Activated naive CD4-positive, alpha-beta T cell treated with anti-CD3 and anti-CD28 coated beads, Interleukin-2, amount 10 ng/mL, durations not matched to agents 7 days and 5 days (primary cell): ENCODE measurements around the gene CDHR3.

ENCODE experiments used
- CTCF ChIA-PET: fragments of 350-600 bp; sonication (Branson Sonifier 250); formaldehyde crosslinking; loops from one replicate; lab custom pipeline; 2021; ENCODE audit warnings: antibody characterized with exemption; lab: Charles Lee
- DNase-seq: peaks from one replicate; pipeline ENCODE4 v3.0.0-alpha.2; 2020
- H3K27ac Mint-ChIP-seq: one replicate; pipeline ENCODE4 v1.8.0; 2021; ENCODE audit warnings: mild to moderate bottlenecking, moderate library complexity, mixed read lengths
- H3K27me3 Mint-ChIP-seq: one replicate; pipeline ENCODE4 v1.8.0; 2021; ENCODE audit warnings: mild to moderate bottlenecking, mixed read lengths
- H3K36me3 Mint-ChIP-seq: one replicate; pipeline ENCODE4 v1.8.0; 2021; ENCODE audit warnings: mixed read lengths
- H3K4me1 Mint-ChIP-seq: one replicate; pipeline ENCODE4 v1.8.0; 2021; ENCODE audit warnings: mixed read lengths
- H3K4me3 Mint-ChIP-seq: one replicate; pipeline ENCODE4 v1.8.0; 2021; ENCODE audit warnings: mild to moderate bottlenecking, moderate library complexity, mixed read lengths
- H3K9me3 Mint-ChIP-seq: one replicate; pipeline ENCODE4 v1.8.0; 2021; ENCODE audit warnings: mixed read lengths

The CDHR3 gene

DNA sequence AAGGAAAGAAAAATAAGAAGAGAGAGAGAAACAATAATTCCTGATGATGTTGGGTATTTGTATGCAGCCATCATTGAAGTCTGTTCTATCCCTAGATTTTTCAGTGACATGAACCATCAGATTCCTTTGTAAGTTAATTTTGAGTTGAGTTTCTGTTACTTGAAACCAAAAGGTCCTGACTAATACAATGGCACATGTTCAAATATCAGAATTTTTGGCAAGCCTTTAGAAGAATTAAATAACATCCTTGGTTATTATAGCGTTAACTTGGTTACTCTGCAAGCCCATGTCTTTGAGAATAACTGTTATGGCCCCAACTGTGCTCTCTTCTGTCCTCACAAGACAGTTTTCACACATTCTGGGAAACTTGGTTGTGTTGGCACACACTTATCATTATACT lies 82.5 kb downstream of the CDHR3 start:
- CTCF ChIA-PET, result interaction anchor here (0.9 to 6.5 kb wide), 6 partner anchors 11 to 393 kb away, joined by 4 to 88 read pairs (median 6); no protein-coding TSS in a partner anchor
- Mint-ChIP-seq H3K36me3 (no peaks in the 10 kb centered on the region), H3K9me3 (no peaks in the 10 kb centered on the region), H3K27me3 (peaks cover 63% of the 10 kb centered on the region), H3K27ac (no peak overlapping the region), H3K4me1 (peaks cover 24% of the 10 kb centered on the region), H3K4me3 (no peak overlapping the region)
- no peak for DNase-seq

DNA sequence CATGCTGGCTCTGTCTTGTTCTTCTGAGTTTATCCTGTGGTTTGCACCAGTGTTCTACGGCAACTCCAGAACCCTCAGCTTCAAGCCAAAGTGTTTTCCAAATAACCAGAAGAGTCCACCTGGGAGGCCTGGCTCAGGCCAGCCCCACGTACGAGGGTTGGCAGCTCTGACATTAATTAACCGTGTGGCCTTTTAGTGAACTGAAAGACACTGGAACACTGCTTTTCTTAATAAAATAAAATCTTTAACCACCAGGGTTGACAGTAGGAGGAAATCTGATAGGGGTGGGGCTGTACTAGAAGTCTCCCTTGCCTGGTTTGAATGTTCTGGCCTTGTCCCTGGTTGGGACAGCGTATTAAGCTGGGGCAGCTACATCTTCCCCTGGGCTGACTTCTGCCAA lies 84.1 kb downstream of the CDHR3 start:
- Mint-ChIP-seq H3K4me1 (peaks cover 8% of the 10 kb centered on the region), H3K27ac (no peak overlapping the region), H3K9me3 (no peaks in the 10 kb centered on the region), H3K27me3 (peaks cover 65% of the 10 kb centered on the region), H3K36me3 (no peaks in the 10 kb centered on the region), H3K4me3 (no peak overlapping the region)
- CTCF ChIA-PET, result interaction anchor here (0.8 to 2.3 kb wide), 8 partner anchors 9 to 396 kb away, joined by 3 to 7 read pairs (median 4); no protein-coding TSS in a partner anchor
- no peak for DNase-seq

DNA sequence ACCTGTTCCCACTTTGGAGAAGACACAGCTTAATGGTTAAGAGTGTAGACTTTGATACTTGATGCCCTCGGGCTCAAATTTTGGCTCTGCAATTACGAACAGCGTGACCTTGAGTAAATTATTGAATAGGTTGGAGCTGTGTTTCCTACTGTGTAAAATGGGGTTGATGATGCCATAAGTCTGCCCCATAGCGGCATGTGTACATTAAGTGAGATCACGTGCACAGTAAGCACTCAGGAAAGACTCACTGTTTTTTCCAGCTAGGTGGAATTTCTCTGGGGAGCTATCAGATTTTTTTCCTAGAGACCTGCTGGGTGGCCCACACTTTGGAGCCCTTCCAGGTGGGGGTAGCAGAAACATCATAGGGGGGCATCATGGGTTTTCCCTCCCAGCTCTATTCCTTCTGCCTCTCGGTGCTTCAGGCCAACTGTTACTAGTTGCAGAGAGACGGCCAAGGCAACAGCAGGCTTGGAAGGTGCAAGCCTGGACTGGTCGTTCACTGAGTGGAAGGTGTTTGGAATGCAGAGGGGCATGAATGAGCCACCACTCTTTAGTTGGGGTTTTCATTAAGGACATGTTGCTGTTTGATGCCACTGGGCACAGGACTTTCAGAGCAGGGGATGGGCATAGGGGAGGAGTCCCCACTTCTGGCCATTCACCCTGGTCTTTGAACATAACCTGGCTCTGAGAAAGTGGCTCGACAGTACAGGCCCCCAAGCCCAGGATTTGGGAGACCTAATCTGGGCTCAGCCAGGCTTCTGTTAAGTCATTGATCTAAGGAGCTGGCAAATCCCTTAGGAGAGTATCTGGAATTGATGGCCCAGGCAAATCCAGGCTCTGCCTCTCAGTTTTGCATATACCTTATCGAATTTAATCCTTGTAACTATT lies 85.0 kb downstream of the CDHR3 start:
- Mint-ChIP-seq H3K27ac (no peak overlapping the region), H3K36me3 (no peaks in the 10 kb centered on the region), H3K4me1 (no peaks in the 10 kb centered on the region), H3K9me3 (no peaks in the 10 kb centered on the region), H3K27me3 (peaks cover 62% of the 10 kb centered on the region), H3K4me3 (no peak overlapping the region)
- CTCF ChIA-PET, result interaction anchor here (1.2 to 2.3 kb wide), 5 partner anchors 10 to 287 kb away, joined by 3 to 8 read pairs (median 5); no protein-coding TSS in a partner anchor
- no peak for DNase-seq

GRCh38 chr7:106048706-106049020 lies 85.6 kb downstream of the CDHR3 start:
- Mint-ChIP-seq H3K36me3 (no peaks in the 10 kb centered on the region), H3K27me3 (peaks cover 68% of the 10 kb centered on the region), H3K4me3 (no peak overlapping the region), H3K4me1 (no peaks in the 10 kb centered on the region), H3K27ac (no peak overlapping the region), H3K9me3 (no peaks in the 10 kb centered on the region)
- CTCF ChIA-PET, result interaction anchor here (1.2 to 2.0 kb wide), 2 partner anchors 129 to 288 kb away, joined by 4 to 8 read pairs; no protein-coding TSS in a partner anchor
- no peak for DNase-seq

- H3K27ac Mint-ChIP-seq, result no peak overlapping the region
- H3K27me3 Mint-ChIP-seq, result peaks cover 68% of the 10 kb centered on the region
- no peaks in the 10 kb centered on the region for H3K36me3 Mint-ChIP-seq
- no peak overlapping the region for H3K4me3 Mint-ChIP-seq
- no peaks in the 10 kb centered on the region for H3K9me3 Mint-ChIP-seq
- no peak for DNase-seq
- no peaks in the 10 kb centered on the region for H3K4me1 Mint-ChIP-seq
- CTCF ChIA-PET, result interaction anchor here (1.2 to 3.5 kb wide), 5 partner anchors 105 to 289 kb away, joined by 4 to 18 read pairs (median 7); no protein-coding TSS in a partner anchor
These were observed 86.2 kb downstream of the CDHR3 start for GRCh38 chr7:106049139-106049752.

- DNase-seq, result no peak
These were observed 87.1 kb downstream of the CDHR3 start for GRCh38 chr7:106050002-106050745.

GRCh38 chr7:106050746-106051117 lies 87.7 kb downstream of the CDHR3 start:
- H3K36me3 Mint-ChIP-seq, result no peaks in the 10 kb centered on the region
- H3K4me3 Mint-ChIP-seq, result no peak overlapping the region
- no peaks in the 10 kb centered on the region for H3K9me3 Mint-ChIP-seq
- peaks cover 69% of the 10 kb centered on the region for H3K27me3 Mint-ChIP-seq
- H3K4me1 Mint-ChIP-seq, result no peaks in the 10 kb centered on the region
- CTCF ChIA-PET, result interaction anchor here (0.8 to 3.5 kb wide), 7 partner anchors 101 to 298 kb away, joined by 3 to 18 read pairs (median 5); no protein-coding TSS in a partner anchor
- DNase-seq, result no peak
- H3K27ac Mint-ChIP-seq, result no peak overlapping the region

More at GRCh38 chr7:106050002-106050745, 87.1 kb downstream of the CDHR3 start:
- CTCF ChIA-PET, result interaction anchor here (1.0 to 3.5 kb wide), 5 partner anchors 104 to 298 kb away, joined by 3 to 18 read pairs (median 7); no protein-coding TSS in a partner anchor
- H3K27ac Mint-ChIP-seq, result no peak overlapping the region
- no peaks in the 10 kb centered on the region for H3K36me3 Mint-ChIP-seq
- no peaks in the 10 kb centered on the region for H3K4me1 Mint-ChIP-seq
- no peak overlapping the region for H3K4me3 Mint-ChIP-seq
- H3K9me3 Mint-ChIP-seq, result no peaks in the 10 kb centered on the region
- H3K27me3 Mint-ChIP-seq, result peaks cover 68% of the 10 kb centered on the region

DNA sequence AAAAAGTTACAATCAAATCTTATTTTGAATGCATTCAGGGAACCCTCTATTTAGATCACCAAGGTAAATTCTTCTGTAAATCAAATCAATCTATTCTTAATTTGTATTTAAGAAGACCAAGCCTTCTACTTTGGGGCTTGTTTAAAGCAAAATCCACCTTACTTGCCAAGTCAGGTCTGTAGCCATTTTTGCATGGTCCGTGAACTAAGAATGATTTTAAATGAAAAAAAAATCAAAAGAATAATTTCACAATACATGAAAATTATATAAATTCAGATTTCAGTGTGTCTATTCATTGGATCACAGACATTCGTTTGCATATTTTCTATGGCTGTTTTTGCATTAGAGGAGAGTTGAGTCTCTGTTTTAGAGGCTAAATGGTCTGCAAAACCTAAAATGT lies 89.6 kb downstream of the CDHR3 start:
- peaks cover 10% of the 10 kb centered on the region for H3K4me1 Mint-ChIP-seq
- CTCF ChIA-PET, result interaction anchor here (1.8 to 3.5 kb wide), 2 partner anchors 102 to 104 kb away, joined by 4 to 18 read pairs; no protein-coding TSS in a partner anchor

GRCh38 chr7:106053109-106053508 lies 90.0 kb downstream of the CDHR3 start:
- H3K27me3 Mint-ChIP-seq, result peaks cover 53% of the 10 kb centered on the region
- no peak overlapping the region for H3K27ac Mint-ChIP-seq
- H3K4me1 Mint-ChIP-seq, result peaks cover 14% of the 10 kb centered on the region
- H3K36me3 Mint-ChIP-seq, result no peaks in the 10 kb centered on the region
- H3K4me3 Mint-ChIP-seq, result no peak overlapping the region
- DNase-seq, result peak; percentile 19
- H3K9me3 Mint-ChIP-seq, result no peaks in the 10 kb centered on the region
- CTCF ChIA-PET, result interaction anchor here (3.5 kb wide), 1 partner anchor 101 kb away, joined by 18 read pairs; no protein-coding TSS in a partner anchor

More for the DNA sequence above, 89.6 kb downstream of the CDHR3 start:
- Mint-ChIP-seq H3K4me3 (no peak overlapping the region), H3K27ac (no peak overlapping the region), H3K9me3 (no peaks in the 10 kb centered on the region), H3K27me3 (peaks cover 55% of the 10 kb centered on the region), H3K36me3 (no peaks in the 10 kb centered on the region)
- no peak for DNase-seq

DNA sequence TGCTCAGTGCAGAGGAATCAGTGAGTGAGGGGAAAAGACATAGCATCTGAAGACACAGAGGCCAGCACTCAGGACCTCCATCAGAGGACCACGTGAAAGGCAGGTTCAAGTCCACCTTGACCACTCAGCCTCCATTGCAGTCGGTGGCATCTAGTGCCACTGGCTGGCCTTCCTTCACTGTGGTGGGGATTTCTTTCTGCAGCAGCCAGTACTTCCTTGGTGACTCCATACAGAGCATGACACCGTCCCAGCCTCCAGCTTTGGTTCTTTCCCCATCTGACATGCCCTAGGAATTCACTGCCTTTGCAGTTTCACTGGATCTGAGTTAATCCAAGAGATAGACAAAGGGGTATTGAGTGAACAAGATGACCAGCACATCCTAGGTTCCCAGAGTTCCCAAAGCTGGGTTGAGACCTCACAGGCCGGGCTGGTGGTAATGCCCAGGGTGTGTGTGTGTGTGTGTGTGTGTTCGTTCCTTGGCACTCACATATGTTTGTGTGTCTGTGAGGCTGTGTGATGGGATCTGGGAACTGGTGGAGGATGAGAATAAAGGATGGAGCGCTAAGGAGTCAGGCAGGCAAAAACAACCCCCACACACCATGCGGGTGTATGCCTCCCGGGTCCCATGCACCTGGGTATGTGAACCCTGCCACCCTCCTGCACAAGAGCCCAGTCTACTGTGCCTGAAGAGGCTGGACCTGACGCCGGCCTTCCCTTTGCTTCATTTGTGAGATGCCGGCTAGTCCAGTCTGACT lies 91.3 kb downstream of the CDHR3 start:
- H3K36me3 Mint-ChIP-seq, result no peaks in the 10 kb centered on the region
- H3K4me3 Mint-ChIP-seq, result no peak overlapping the region
- no peak overlapping the region for H3K27ac Mint-ChIP-seq
- no peaks in the 10 kb centered on the region for H3K9me3 Mint-ChIP-seq
- DNase-seq, result peak; percentile 11
- CTCF ChIA-PET, result interaction anchor here (2.5 to 8.2 kb wide), 2 partner anchors 99 to 293 kb away, joined by 8 to 190 read pairs; no protein-coding TSS in a partner anchor
- H3K4me1 Mint-ChIP-seq, result peaks cover 26% of the 10 kb centered on the region
- peaks cover 47% of the 10 kb centered on the region for H3K27me3 Mint-ChIP-seq

DNA sequence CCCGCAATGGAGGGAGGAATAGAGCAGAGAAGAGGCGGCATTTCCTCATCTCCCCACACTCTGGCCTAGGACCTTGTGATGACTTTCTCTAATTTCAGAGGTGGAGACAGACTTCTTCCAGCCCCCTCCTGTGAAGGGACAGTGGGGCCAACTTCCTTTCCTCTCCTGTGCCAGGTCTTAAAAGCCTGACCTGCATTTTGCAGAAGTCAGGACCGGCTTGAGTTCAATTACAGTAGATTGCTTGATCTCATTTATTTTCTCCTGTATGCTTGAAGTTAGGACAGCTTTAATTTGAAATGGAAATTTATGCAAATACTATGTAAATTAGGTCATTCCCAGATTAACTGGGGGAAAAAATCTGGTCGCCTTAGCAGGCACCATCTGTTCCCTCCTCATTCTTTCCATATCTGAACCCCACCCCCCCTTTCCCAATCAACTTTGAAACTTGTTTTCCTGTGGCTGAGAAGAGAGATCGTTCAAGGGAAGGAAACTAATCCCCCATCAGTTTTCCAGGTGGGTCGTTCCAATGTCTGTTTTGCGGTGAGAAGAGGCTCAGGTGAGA lies 92.0 kb downstream of the CDHR3 start:
- no peak for DNase-seq
- H3K36me3 Mint-ChIP-seq, result no peaks in the 10 kb centered on the region
- no peaks in the 10 kb centered on the region for H3K9me3 Mint-ChIP-seq
- peaks cover 28% of the 10 kb centered on the region for H3K4me1 Mint-ChIP-seq
- H3K4me3 Mint-ChIP-seq, result no peak overlapping the region
- H3K27ac Mint-ChIP-seq, result no peak overlapping the region
- peaks cover 47% of the 10 kb centered on the region for H3K27me3 Mint-ChIP-seq
- CTCF ChIA-PET, result interaction anchor here (2.5 to 8.2 kb wide), 3 partner anchors 98 to 294 kb away, joined by 8 to 190 read pairs (median 45); no protein-coding TSS in a partner anchor

DNA sequence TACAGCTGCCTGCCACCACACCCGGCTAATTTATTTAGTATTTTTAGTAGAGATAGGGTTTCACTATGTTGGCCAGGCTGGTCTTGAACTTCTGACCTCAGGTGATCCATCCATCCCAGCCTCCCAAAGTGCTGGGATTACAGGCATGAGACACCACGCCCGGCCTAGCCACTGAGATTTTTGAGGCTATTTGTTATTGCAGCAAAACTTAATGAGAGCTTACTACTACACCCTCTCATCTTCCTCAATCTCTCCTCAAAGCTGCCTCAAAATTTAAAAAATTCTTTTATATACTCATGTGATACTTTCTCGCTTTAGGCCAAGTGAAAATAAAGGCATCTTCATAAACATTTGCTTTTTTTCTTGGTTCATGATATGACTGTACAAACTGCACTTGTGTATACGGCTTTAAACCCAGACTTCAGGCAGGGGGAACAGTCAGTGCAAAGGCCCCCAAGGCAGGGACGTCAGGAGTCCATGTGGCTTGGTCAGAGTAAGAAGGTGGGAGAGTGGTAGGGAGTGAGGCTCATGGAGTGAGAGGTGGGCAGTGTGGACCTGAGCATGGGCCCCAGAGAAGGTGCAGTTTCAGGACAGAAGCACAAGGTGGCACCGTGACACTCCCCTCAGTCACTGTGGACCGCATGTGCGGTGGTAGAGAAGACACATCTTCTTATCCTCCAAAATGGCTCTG lies 93.6 kb downstream of the CDHR3 start:
- peaks cover 32% of the 10 kb centered on the region for H3K27me3 Mint-ChIP-seq
- H3K4me3 Mint-ChIP-seq, result no peak overlapping the region
- no peaks in the 10 kb centered on the region for H3K9me3 Mint-ChIP-seq
- DNase-seq, result peak; percentile 81
- CTCF ChIA-PET, result interaction anchor here (1.3 to 8.2 kb wide), 14 partner anchors 16 to 296 kb away, joined by 5 to 190 read pairs (median 8); no protein-coding TSS in a partner anchor
- H3K4me1 Mint-ChIP-seq, result peaks cover 28% of the 10 kb centered on the region
- no peaks in the 10 kb centered on the region for H3K36me3 Mint-ChIP-seq
- H3K27ac Mint-ChIP-seq, result no peak overlapping the region
